Left ventricle myocardium superior (tissue), 1 donor: Measurements from ENCODE around the gene SLC2A13. TPM values are rescaled to one million over a fixed set of nuclear protein-coding genes. Genes with fewer than 3 reads are reported as not detected.
"Not testable (repeated sequence)": the region's sequence is repeated elsewhere in the genome, so short reads cannot be mapped to it uniquely, and the experiment has no call there.

Experiments used
- ATAC-seq: fragments of 200-7000 bp; cut with Tn5 transposase; one replicate; pipeline ENCODE4 v1.9.1; 2020; ENCODE audit warnings: mild to moderate bottlenecking, moderate library complexity
- DNase-seq: peaks from one replicate; pipeline ENCODE4 v3.0.0-alpha.2; 2020
- intact Hi-C: fragments of 100-400 bp; cut with micrococcal nuclease; formaldehyde crosslinking; loops from one replicate; pipeline ENCODE4 v1.11.0; 2022
- total RNA-seq: library from RNA; stranded (reverse); fragmentation: NEBNext Ultra II Directional; extraction: Animal tissue kit (Norgen Biotek cat#: 25700); gene quantifications from one replicate; pipeline ENCODE4 v1.2.1, GENCODE V29; 2021
- donor health status: DM: no; HTN: yes; CAD: no; lungs with severe emphysema.

Gene SLC2A13
- total RNA-seq, 1 donor from 2014 or later = 6.2 TPM

- intact Hi-C loops = no loop called here
- DNase-seq (peak; percentile 72), ATAC-seq (peak; percentile 91)
Observed at GRCh38 chr12:39905152-39905551, 200.7 kb downstream of the SLC2A13 start.

- ATAC-seq (no peak), DNase-seq (no peak)
- intact Hi-C loops = no loop called here
Observed at GRCh38 chr12:39902821-39903220, 203.1 kb downstream of the SLC2A13 start.

- ATAC-seq = no peak
- no peak for DNase-seq
- intact Hi-C loops = no loop called here
Observed at GRCh38 chr12:39897315-39897714, 208.6 kb downstream of the SLC2A13 start.

- intact Hi-C loops, ATAC-seq: not testable (repeated sequence)
Observed at GRCh38 chr12:39893388-39893787, 212.5 kb downstream of the SLC2A13 start.

GRCh38 chr12:39892146-39892545 lies 213.7 kb downstream of the SLC2A13 start:
- intact Hi-C loops = no loop called here
- DNase-seq (peak; percentile 27), ATAC-seq (peak; percentile 30)

More at GRCh38 chr12:39893388-39893787, 212.5 kb downstream of the SLC2A13 start:
- not testable (repeated sequence) for DNase-seq

GRCh38 chr12:39887856-39888255 lies 218.0 kb downstream of the SLC2A13 start:
- intact Hi-C loops = no loop called here
- DNase-seq (no peak), ATAC-seq (no peak)

GRCh38 chr12:39886106-39886505 lies 219.8 kb downstream of the SLC2A13 start:
- DNase-seq = no peak
- intact Hi-C loops = no loop called here
- ATAC-seq = no peak

GRCh38 chr12:39884616-39885125 lies 221.2 kb downstream of the SLC2A13 start:
- ATAC-seq (no peak), DNase-seq (no peak)
- intact Hi-C loops = no loop called here

GRCh38 chr12:39883411-39883810 lies 222.5 kb downstream of the SLC2A13 start:
- no peak for ATAC-seq
- intact Hi-C loops = no loop called here
- no peak for DNase-seq

- intact Hi-C loops = no loop called here
- no peak for ATAC-seq
- no peak for DNase-seq
Observed at GRCh38 chr12:39878753-39879152, 227.1 kb downstream of the SLC2A13 start.

GRCh38 chr12:39875721-39876120 lies 230.2 kb downstream of the SLC2A13 start:
- intact Hi-C loops = no loop called here
- DNase-seq (no peak), ATAC-seq (no peak)

GRCh38 chr12:39874785-39875184 lies 231.1 kb downstream of the SLC2A13 start:
- ATAC-seq = no peak
- DNase-seq = no peak
- intact Hi-C loops = no loop called here

- DNase-seq = no peak
- ATAC-seq = no peak
- intact Hi-C loops = no loop called here
Observed at GRCh38 chr12:39873065-39873464, 232.8 kb downstream of the SLC2A13 start.

- ATAC-seq (no peak), DNase-seq (no peak)
- intact Hi-C loops = no loop called here
Observed at GRCh38 chr12:39872425-39872824, 233.5 kb downstream of the SLC2A13 start.

GRCh38 chr12:39868328-39868725 lies 237.6 kb downstream of the SLC2A13 start:
- intact Hi-C loops = no loop called here
- ATAC-seq = no peak
- no peak for DNase-seq

GRCh38 chr12:39867631-39868327 lies 238.1 kb downstream of the SLC2A13 start:
- DNase-seq (no peak), ATAC-seq (no peak)
- intact Hi-C loops = no loop called here

- ATAC-seq (no peak), DNase-seq (no peak)
- intact Hi-C loops = no loop called here
Observed at GRCh38 chr12:39866135-39866534, 239.7 kb downstream of the SLC2A13 start.

GRCh38 chr12:39860695-39861094 lies 245.2 kb downstream of the SLC2A13 start:
- DNase-seq (no peak), ATAC-seq (no peak)
- intact Hi-C loops = no loop called here

- intact Hi-C loops = no loop called here
- DNase-seq = no peak
- no peak for ATAC-seq
Observed at GRCh38 chr12:39853003-39853402, 252.9 kb downstream of the SLC2A13 start.

GRCh38 chr12:39852346-39852745 lies 253.5 kb downstream of the SLC2A13 start:
- no peak for DNase-seq
- intact Hi-C loops = no loop called here
- ATAC-seq = no peak

- ATAC-seq, intact Hi-C loops, DNase-seq: not testable (repeated sequence)
Observed at GRCh38 chr12:39848218-39848617, 257.7 kb downstream of the SLC2A13 start.
